Non-pigmented ciliary epithelial cell (primary cell): ENCODE results near the gene VAV1.
"Not testable (repeated sequence)": the region's sequence is repeated elsewhere in the genome, so short reads cannot be mapped to it uniquely, and the experiment has no call there.

Source experiments
- DNase-seq: peaks from one replicate; pipeline ENCODE4 v3.0.0-alpha.2; 2010; ENCODE audit warnings: low read depth

VAV1 gene

DNA sequence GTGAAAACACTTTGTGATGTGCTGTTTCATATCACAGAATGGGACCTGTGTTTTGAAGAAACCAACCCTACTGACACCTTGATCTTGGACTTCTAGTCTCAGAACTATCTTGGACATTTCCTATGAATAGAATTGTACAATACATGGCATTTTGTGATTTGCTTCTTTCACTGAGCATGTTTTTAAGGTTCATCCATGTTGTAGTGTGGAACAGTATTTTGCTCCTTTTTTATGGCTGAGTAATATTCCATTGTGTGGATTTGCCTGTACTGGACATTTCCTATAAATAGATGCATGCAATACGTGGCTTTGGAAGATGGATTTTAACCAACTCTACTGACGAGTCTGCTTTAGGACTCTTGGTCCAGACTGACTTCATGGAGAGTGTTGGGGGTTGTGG, 46.8 kb downstream of the VAV1 start:
- DNase-seq, result no peak

DNA sequence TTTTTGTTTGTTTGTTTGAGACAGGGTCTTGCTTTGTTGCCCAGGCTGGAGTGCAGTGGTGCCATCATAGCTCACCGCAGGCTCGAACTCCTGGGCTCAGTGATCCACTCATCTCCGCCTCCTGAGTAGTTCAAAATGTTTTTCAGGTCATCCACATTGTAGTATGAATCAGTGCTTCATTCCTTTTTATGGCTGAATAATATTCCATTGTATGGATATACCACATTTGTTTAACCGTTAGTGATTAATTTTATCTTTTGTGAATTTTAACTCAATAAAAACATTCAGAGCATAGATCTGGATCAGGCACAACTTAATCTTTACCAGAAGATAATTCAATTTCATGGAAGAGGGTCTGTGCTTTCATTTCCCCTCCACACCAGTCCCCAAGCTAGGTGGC, 47.7 kb downstream of the VAV1 start:
- no peak for DNase-seq

DNA sequence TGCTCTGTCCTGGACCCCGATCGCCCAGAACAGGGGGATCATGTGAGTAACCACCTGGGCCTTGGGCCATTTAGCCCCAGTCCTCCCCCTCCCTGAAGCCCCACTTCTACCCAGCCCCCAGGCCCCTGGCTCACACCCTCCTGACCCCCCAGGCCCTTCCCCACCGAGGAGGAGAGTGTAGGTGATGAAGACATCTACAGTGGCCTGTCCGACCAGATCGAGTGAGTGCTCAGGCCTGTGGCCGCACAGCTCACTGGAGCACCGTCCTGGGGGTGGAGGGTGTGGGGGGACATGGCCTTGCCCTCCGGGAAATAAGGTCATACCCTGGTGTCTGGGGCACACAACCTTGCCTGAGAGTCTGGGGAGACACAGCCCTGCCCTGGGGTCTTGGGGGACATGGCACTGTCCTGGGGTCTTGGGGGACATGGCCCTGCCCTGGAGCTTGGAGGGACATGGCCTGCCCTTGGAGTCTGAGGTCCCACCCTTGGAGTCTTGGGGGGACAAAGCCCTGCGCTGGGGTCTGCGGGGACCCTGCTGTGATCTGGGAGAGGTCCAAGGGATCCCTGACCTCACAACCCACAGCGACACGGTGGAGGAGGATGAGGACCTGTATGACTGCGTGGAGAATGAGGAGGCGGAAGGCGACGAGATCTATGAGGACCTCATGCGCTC, 49.3 kb downstream of the VAV1 start:
- DNase-seq, result no peak

GRCh38 chr19:6822311-6822670, 49.8 kb downstream of the VAV1 start:
- no peak for DNase-seq

- no peak for DNase-seq
Measured at GRCh38 chr19:6825076-6825774, 52.7 kb downstream of the VAV1 start.

DNA sequence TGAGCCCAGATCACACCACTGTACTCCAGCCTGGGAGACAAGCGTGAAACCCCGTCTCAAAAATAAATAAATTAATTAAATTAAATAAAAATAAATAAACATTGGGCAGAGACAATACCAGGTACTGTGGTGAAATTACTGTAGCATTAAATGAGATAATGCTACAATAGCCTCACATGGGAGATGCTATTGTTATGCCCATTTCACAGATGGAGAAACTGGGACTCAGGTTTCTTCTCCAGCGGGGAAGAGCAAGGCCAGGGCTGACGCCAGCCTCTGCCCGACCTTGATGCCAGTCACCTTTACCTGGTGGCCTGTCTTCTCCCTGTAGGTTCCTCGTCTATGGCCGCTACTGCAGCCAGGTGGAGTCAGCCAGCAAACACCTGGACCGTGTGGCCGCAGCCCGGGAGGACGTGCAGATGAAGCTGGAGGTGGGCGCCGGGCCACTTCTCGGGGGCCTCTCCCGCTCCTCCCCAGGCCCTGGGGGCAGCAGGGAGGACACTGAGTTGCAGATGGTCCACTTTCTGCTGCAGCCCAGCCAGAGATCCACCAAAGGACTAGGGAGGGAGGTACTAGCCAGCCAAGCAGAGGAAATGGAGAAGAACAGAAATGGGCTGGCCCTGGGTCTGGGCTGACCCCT, 53.9 kb downstream of the VAV1 start:
- no peak for DNase-seq

DNA sequence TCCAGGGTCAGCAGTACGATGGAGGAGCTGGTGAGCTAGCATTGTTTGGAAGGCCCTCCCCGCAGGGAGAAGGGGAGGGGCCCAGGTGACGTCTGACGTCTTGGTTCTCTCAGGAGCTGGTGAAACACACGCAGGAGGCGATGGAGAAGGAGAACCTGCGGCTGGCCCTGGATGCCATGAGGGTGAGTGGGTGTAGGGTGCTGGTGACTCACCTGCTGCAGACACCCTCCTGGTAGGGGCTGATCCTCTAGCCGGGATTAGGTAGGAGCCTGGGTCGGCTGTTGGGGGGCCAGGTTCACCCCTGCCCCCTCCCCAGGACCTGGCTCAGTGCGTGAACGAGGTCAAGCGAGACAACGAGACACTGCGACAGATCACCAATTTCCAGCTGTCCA, 55.8 kb downstream of the VAV1 start:
- DNase-seq, result no peak

DNA sequence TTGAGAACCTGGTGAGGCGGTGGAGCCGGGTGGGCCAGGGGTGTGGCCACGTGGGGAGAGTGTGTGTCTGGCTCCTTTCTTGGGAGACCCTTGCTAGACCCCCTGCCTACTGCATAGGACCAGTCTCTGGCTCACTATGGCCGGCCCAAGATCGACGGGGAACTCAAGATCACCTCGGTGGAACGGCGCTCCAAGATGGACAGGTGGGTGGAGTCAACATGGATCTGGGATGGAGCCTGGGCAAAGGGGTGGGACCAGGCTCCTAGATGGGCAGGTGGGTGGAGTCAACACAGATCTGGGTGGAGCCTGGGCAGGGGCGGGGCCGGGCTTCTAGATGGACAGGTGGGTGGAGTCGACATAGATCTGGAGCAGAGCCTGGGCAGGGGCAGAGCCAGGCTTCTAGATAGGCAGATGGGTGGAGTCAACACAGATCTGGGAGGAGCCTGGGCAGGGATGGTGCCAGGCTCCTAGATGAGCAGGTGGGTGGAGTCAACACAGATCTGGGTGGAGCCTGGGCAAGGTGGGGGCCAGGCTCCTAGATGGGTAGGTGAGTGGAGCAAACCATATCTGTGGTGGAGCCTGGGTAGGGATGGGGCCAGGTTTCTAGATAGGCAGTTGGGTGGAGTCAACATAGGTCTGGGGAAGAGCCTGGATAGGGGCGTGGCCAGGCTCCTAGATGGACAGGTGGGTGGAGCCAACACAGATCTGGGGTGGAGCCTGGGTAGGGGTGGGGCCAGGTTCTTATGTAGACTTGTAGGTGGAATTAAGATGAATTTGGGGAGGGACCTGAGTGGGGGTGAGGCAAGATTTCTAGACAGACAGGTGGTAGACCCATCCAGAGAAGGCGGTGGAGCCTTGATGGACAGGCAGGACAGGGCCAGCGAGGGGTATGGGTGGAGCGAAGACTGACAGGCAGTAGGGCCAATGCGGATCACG, 56.5 kb downstream of the VAV1 start:
- no peak for DNase-seq

DNA sequence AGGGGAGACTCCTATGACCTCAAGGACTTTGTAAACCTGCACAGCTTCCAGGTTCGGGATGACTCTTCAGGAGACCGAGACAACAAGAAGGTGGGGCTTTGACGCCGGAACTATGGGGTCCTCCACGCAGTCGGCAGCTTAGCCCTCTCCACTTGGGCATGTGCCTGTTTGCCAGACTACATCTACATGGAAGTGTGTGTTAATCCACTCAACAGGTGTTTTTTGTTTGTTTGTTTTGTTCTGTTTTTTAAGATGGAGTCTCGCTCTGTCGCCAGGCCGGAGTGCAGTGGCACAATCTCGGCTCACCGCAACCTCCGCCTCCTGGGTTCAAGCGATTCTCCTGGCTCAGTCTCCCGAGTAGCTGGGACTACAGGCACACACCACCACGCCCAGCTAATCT, 57.3 kb downstream of the VAV1 start:
- DNase-seq, result not testable (repeated sequence)

- not testable (repeated sequence) for DNase-seq
Measured at GRCh38 chr19:6831084-6831483, 58.6 kb downstream of the VAV1 start.

- no peak for DNase-seq
Measured at GRCh38 chr19:6832412-6832811, 59.9 kb downstream of the VAV1 start.

DNA sequence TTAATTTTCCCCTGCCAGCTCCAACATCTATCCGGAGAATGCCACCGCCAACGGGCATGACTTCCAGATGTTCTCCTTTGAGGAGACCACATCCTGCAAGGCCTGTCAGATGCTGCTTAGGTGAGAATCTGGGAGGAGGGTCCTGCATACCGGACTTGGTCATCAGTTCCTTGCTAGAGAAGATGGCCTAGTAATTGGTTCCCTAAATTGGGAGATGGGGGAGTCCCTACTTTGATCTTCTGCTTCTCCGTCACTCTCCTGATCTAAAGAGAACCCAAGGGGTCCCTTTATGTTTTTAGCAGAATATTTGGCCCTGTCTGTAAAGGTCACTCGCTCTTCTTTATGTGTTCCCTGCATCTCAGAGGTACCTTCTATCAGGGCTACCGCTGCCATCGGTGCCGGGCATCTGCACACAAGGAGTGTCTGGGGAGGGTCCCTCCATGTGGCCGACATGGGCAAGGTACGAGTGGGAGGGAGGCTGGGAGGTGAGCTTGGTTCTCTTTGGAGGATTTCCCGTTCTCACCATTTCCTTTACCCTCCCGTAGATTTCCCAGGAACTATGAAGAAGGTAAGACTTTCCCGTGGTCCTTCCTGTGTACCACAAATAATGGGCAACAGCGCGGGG, 60.8 kb downstream of the VAV1 start:
- DNase-seq, result no peak

GRCh38 chr19:6834433-6834832, 61.9 kb downstream of the VAV1 start:
- DNase-seq, result no peak

GRCh38 chr19:6835501-6835900, 63.0 kb downstream of the VAV1 start:
- no peak for DNase-seq

- no peak for DNase-seq
Measured at GRCh38 chr19:6837525-6837924, 65.0 kb downstream of the VAV1 start.

- no peak for DNase-seq
Measured at GRCh38 chr19:6838062-6838655, 65.7 kb downstream of the VAV1 start.

DNA sequence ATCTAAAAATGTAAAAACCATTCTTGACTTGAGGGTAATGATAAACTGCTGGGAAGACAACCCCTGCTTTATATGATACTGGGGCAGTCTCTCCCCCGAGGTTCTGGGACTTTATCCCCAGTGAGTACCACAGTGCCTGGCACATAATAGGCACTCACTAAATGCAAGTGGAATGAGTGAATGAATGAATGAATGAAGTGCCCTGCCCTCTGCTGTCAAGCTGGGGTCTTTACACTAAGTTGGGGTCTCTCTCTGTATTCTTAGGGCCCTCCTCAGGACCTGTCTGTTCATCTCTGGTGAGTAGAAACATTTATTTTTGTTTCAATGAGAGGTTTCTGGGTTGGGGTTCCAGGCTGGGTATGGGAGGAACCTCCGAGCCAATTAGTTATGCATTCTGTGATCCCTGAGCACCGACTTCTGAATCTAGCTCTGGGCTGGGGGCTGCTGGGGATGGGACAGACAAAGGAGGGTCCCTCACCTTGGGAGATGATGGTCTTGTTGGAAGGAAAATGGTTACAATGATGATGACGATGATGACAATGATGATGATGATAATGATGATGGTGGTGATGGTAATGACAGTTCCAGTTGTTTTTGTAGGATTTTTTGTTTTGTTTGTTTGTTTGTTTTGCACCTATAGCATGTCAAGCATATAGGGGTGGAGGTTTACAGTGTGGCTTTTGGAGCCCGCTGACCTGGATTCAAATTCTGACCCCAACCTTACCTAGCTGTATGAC, 70.5 kb downstream of the VAV1 start:
- no peak for DNase-seq

GRCh38 chr19:6847828-6848200, 75.3 kb downstream of the VAV1 start:
- DNase-seq, result no peak

DNA sequence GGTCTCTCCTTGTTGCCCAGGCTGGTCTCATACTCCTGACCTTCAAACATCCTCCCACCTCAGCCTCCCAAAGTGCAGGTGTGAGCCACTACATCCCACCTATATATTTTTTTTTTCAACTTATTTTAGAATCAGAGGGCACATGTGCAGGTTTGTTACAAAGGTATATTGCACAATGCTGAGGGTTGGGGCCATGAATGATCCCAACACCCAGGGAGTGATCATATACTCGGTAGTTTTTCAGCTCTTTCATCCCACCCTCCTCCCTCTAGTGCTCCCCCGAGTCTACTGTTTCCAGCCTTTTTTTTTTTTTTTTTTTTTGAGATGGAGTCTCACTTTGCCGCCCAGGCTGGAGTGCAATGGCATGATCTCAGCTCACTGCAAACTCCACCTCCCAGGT, 76.5 kb downstream of the VAV1 start:
- DNase-seq, result no peak

DNA sequence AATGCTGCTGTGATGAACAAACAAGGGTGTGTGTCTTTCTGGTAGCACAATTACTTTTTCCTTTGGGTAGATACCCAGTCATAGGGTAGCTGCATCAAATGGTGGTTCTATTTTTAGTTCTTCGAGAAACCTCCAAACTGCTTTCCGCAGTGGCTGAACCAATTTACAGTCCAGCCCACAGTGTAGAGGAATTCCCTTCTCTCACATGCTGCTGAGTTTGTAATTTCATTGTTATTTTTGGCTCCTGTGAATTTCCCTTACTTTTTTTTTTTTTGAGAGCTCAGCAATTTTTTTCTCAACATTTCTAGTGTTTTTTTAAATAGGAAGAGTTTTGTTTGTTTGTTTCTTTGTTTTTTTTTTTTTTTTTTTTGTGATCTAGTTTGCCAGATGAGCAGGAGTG, 77.4 kb downstream of the VAV1 start:
- no peak for DNase-seq

GRCh38 chr19:6851359-6851758, 78.9 kb downstream of the VAV1 start:
- no peak for DNase-seq
